KG1 (cell line): ENCODE data around the gene MS4A14.
"Not testable (repeated sequence)": the region's sequence is repeated elsewhere in the genome, so short reads cannot be mapped to it uniquely, and the experiment has no call there.

Source experiments
- DNase-seq: peaks from one replicate; lab custom pipeline; 2025; lab: John Stamatoyannopoulos, UW

Gene MS4A14

GRCh38 chr11:60396382-60396781 lies at the start of gene MS4A14:
TSS of gene MS4A14 (plus strand) at chr11:60396459. CDS start at chr11:60396579, 120 bp downstream.
- DNase-seq: no peak

- DNase-seq: no peak
These were observed 49.0 kb upstream of the MS4A14 start for GRCh38 chr11:60347084-60347797.

- no peak for DNase-seq
These were observed 48.1 kb upstream of the MS4A14 start for GRCh38 chr11:60348116-60348515.

GRCh38 chr11:60349990-60350389 lies 46.3 kb upstream of the MS4A14 start:
- DNase-seq: no peak

- no peak for DNase-seq
These were observed 38.5 kb upstream of the MS4A14 start for GRCh38 chr11:60357771-60358170.

GRCh38 chr11:60360621-60361020 lies 35.6 kb upstream of the MS4A14 start:
- DNase-seq: no peak

- no peak for DNase-seq
These were observed 34.0 kb upstream of the MS4A14 start for GRCh38 chr11:60362241-60362640.

GRCh38 chr11:60363542-60364470 lies 32.5 kb upstream of the MS4A14 start:
- DNase-seq: peak; percentile 95

GRCh38 chr11:60366262-60366904 lies 29.9 kb upstream of the MS4A14 start:
- DNase-seq: not testable (repeated sequence)

- DNase-seq: no peak
These were observed 29.2 kb upstream of the MS4A14 start for GRCh38 chr11:60367009-60367408.

- DNase-seq: no peak
These were observed 28.4 kb upstream of the MS4A14 start for GRCh38 chr11:60367896-60368295.

- DNase-seq: no peak
These were observed 25.9 kb upstream of the MS4A14 start for GRCh38 chr11:60370252-60370810.

- DNase-seq: no peak
These were observed 25.4 kb upstream of the MS4A14 start for GRCh38 chr11:60370811-60371298.

GRCh38 chr11:60371386-60371785 lies 24.9 kb upstream of the MS4A14 start:
- DNase-seq: no peak

- DNase-seq: no peak
These were observed 24.4 kb upstream of the MS4A14 start for GRCh38 chr11:60371854-60372253.

GRCh38 chr11:60372767-60373166 lies 23.5 kb upstream of the MS4A14 start:
- no peak for DNase-seq

GRCh38 chr11:60375316-60375715 lies 20.9 kb upstream of the MS4A14 start:
- DNase-seq: no peak

- no peak for DNase-seq
These were observed 19.7 kb upstream of the MS4A14 start for GRCh38 chr11:60376601-60377000.

GRCh38 chr11:60377401-60378136 lies 18.7 kb upstream of the MS4A14 start:
- DNase-seq: peak; percentile 43

- peak; percentile 86 for DNase-seq
These were observed 17.9 kb upstream of the MS4A14 start, which contains the start of gene MS4A7 for GRCh38 chr11:60378354-60378753. TSS of gene MS4A7 (plus strand) at chr11:60378532. CDS start at chr11:60383142, 4,610 bp downstream.

- DNase-seq: peak; percentile 59
These were observed 6.9 kb upstream of the MS4A14 start for GRCh38 chr11:60389279-60389910.
